ENCODE measurements around the gene FRS3. TPM values are rescaled to one million over a fixed set of nuclear protein-coding genes. Genes with fewer than 3 reads are reported as not detected.

FRS3 gene
- total RNA-seq, 2 experiments from 2014 or later: 5.6 to 8.7 TPM

DNA sequence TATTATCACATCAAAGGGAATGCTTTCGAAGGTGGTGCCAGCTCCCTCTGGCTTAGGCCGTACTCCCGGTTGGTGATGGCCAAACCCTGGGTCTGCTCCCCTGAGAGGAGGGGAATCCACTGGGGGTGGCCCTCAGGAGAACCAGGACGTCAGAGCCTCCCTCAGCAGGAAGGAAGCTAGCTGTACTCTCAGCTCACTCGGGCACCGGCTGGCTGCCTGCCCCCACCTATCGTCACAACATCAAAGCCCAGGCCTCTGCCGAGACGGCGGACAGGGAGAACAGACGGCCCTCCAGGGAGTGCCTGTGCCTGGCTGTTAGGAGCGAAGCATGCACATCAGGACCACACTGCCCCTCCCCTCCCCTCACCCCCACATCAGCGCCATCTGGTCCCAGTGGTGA, 23.3 kb downstream of the FRS3 start:
- TF ChIP-seq EZH2phosphoT487 (IDR thresholded peaks at IDR 0.05; ENCODE audit: borderline replicate concordance, low read depth, low read length): no peak
- TF ChIP-seq, protein P1, sequence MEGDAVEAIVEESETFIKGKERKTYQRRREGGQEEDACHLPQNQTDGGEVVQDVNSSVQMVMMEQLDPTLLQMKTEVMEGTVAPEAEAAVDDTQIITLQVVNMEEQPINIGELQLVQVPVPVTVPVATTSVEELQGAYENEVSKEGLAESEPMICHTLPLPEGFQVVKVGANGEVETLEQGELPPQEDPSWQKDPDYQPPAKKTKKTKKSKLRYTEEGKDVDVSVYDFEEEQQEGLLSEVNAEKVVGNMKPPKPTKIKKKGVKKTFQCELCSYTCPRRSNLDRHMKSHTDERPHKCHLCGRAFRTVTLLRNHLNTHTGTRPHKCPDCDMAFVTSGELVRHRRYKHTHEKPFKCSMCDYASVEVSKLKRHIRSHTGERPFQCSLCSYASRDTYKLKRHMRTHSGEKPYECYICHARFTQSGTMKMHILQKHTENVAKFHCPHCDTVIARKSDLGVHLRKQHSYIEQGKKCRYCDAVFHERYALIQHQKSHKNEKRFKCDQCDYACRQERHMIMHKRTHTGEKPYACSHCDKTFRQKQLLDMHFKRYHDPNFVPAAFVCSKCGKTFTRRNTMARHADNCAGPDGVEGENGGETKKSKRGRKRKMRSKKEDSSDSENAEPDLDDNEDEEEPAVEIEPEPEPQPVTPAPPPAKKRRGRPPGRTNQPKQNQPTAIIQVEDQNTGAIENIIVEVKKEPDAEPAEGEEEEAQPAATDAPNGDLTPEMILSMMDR (conservative IDR thresholded peaks at IDR 0.05; ENCODE audit: low read length): no peak
- Histone ChIP-seq H3K9me2 (ENCODE audit: insufficient read depth, low read length) (no peaks in the 10 kb centered on the region), H4K20me1 (ENCODE audit: insufficient read depth, low read length) (no peaks in the 10 kb centered on the region), H3K27ac (ENCODE audit: low read depth, low read length, poor library complexity, severe bottlenecking) (no peak overlapping the region), H3K4me3 (ENCODE audit: low read depth, low read length, poor library complexity, severe bottlenecking) (no peak overlapping the region), H3K79me2 (ENCODE audit: insufficient read depth, low read depth, low read length) (no peaks in the 10 kb centered on the region), H3K4me1 (ENCODE audit: insufficient read depth, low read length, poor library complexity, severe bottlenecking) (peaks cover 11% of the 10 kb centered on the region), H2AFZ (ENCODE audit: low read length) (no peak overlapping the region), H3K4me2 (ENCODE audit: low read length) (no peak overlapping the region), H3K36me3 (ENCODE audit: insufficient read depth, low read length) (no peaks in the 10 kb centered on the region), H3K9me3 (ENCODE audit: low read length) (no peaks in the 10 kb centered on the region)
- intact Hi-C loops (cut with micrococcal nuclease; ENCODE audit: unreplicated experiment): no loop called here
- DNase-seq (ENCODE audit: low spot score): no peak
- POLR2A ChIA-PET: no interaction called here
- CTCF ChIA-PET (ENCODE audit: unreplicated experiment): no interaction called here
- no TSS peak for BruUV-seq (replicated peaks)

DNA sequence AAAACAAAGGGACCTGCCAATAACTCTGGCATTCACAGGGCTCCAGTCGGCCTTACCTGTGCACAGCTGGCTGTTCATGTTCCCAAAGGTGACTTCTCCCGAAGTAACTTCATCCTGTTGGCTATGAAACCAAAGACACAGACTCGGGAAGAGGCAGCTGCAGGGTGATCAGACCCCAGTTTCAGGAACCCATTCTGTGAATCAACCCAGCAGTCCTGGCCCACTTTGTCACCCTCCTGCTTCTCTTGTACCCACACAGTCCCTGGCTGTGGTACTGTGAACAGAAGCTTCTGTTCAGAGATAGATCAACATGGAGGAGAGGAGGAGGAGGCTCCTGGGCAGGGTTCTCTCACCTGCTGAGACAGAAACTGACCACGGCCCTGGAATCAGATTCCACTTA, 23.8 kb downstream of the FRS3 start:
- H3K4me2 ChIP-seq (ENCODE audit: low read length): no peak overlapping the region
- no peak for DNase-seq (ENCODE audit: low spot score)

DNA sequence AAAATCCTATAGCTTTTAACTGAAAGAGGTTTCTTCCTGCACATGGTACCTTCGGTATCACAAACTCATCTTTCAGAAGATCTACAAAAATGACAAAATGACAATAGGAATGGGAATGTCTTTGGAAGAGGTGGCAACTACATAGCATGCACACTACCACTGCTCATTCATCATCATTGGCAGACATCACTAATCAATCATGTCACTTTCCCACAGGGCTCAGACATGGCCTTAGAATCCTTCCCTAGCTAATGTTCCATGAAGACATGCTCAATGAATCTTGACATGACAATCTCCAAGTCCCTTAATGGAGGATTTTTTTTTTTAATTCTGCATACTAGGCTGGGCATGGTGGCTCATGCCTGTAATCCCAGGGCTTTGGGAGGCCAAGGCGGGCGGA, 29.3 kb downstream of the FRS3 start:
- Histone ChIP-seq H3K4me2 (ENCODE audit: low read length) (no peak overlapping the region), H3K9me2 (ENCODE audit: insufficient read depth, low read length) (no peaks in the 10 kb centered on the region), H3K79me2 (ENCODE audit: insufficient read depth, low read depth, low read length) (no peaks in the 10 kb centered on the region), H3K36me3 (ENCODE audit: insufficient read depth, low read length) (no peaks in the 10 kb centered on the region), H3K9me3 (ENCODE audit: low read length) (no peaks in the 10 kb centered on the region), H3K27ac (ENCODE audit: low read depth, low read length, poor library complexity, severe bottlenecking) (no peak overlapping the region), H3K4me1 (ENCODE audit: insufficient read depth, low read length, poor library complexity, severe bottlenecking) (no peaks in the 10 kb centered on the region), H4K20me1 (ENCODE audit: insufficient read depth, low read length) (no peaks in the 10 kb centered on the region), H3K4me3 (ENCODE audit: low read depth, low read length, poor library complexity, severe bottlenecking) (no peak overlapping the region), H2AFZ (ENCODE audit: low read length) (no peak overlapping the region)
- no peak for DNase-seq (ENCODE audit: low spot score)
- intact Hi-C loops (cut with micrococcal nuclease; ENCODE audit: unreplicated experiment): no loop called here
- POLR2A ChIA-PET: no interaction called here
- CTCF ChIA-PET (ENCODE audit: unreplicated experiment): interaction anchor here (0.8 kb wide), 1 partner anchor 10 kb away, joined by 3 read pairs; no protein-coding TSS in a partner anchor
- TF ChIP-seq, protein P1 (conservative IDR thresholded peaks at IDR 0.05; ENCODE audit: low read length): no peak
- no peak for TF ChIP-seq EZH2phosphoT487 (IDR thresholded peaks at IDR 0.05; ENCODE audit: borderline replicate concordance, low read depth, low read length)
- BruUV-seq (replicated peaks): no TSS peak

More for the DNA sequence above, 23.8 kb downstream of the FRS3 start:
- H3K36me3 ChIP-seq (ENCODE audit: insufficient read depth, low read length): no peaks in the 10 kb centered on the region
- no peak for TF ChIP-seq EZH2phosphoT487 (IDR thresholded peaks at IDR 0.05; ENCODE audit: borderline replicate concordance, low read depth, low read length)
- TF ChIP-seq, protein P1 (conservative IDR thresholded peaks at IDR 0.05; ENCODE audit: low read length): no peak
- H4K20me1 ChIP-seq (ENCODE audit: insufficient read depth, low read length): no peaks in the 10 kb centered on the region
- POLR2A ChIA-PET: no interaction called here
- H3K9me3 ChIP-seq (ENCODE audit: low read length): no peaks in the 10 kb centered on the region
- H3K4me3 ChIP-seq (ENCODE audit: low read depth, low read length, poor library complexity, severe bottlenecking): no peak overlapping the region
- CTCF ChIA-PET (ENCODE audit: unreplicated experiment): no interaction called here
- H3K4me1 ChIP-seq (ENCODE audit: insufficient read depth, low read length, poor library complexity, severe bottlenecking): peaks cover 11% of the 10 kb centered on the region
- no peak overlapping the region for H3K27ac ChIP-seq (ENCODE audit: low read depth, low read length, poor library complexity, severe bottlenecking)
- no TSS peak for BruUV-seq (replicated peaks)
- intact Hi-C loops (cut with micrococcal nuclease; ENCODE audit: unreplicated experiment): no loop called here
- no peak overlapping the region for H2AFZ ChIP-seq (ENCODE audit: low read length)
- no peaks in the 10 kb centered on the region for H3K79me2 ChIP-seq (ENCODE audit: insufficient read depth, low read depth, low read length)
- no peaks in the 10 kb centered on the region for H3K9me2 ChIP-seq (ENCODE audit: insufficient read depth, low read length)
